GM19455 (cell line): ENCODE measurements around the gene DPP6.
"Not testable (repeated sequence)": the region's sequence is repeated elsewhere in the genome, so short reads cannot be mapped to it uniquely, and the experiment has no call there.

Experiments
- ATAC-seq: cut with Tn5 transposase; IDR thresholded peaks from one replicate; pipeline ENCODE4 v1.9.1; 2021; ENCODE audit not compliant: unreplicated experiment

DPP6 gene

GRCh38 chr7:154072395-154073181, 20.4 kb downstream of the DPP6 start:
- not testable (repeated sequence) for ATAC-seq

- ATAC-seq, result not testable (repeated sequence)
Observed at GRCh38 chr7:154078523-154078922, 26.3 kb downstream of the DPP6 start.

GRCh38 chr7:154080249-154080648, 28.1 kb downstream of the DPP6 start:
- ATAC-seq, result not testable (repeated sequence)

GRCh38 chr7:154087037-154087725, 35.0 kb downstream of the DPP6 start:
- ATAC-seq, result not testable (repeated sequence)

GRCh38 chr7:154092093-154092492, 39.9 kb downstream of the DPP6 start:
- ATAC-seq, result not testable (repeated sequence)

- ATAC-seq, result not testable (repeated sequence)
Observed at GRCh38 chr7:154095201-154095600, 43.0 kb downstream of the DPP6 start.

GRCh38 chr7:154105063-154105462, 52.9 kb downstream of the DPP6 start:
- not testable (repeated sequence) for ATAC-seq

- not testable (repeated sequence) for ATAC-seq
Observed at GRCh38 chr7:154109615-154110014, 57.4 kb downstream of the DPP6 start.

- ATAC-seq, result not testable (repeated sequence)
Observed at GRCh38 chr7:154113732-154114351, 61.6 kb downstream of the DPP6 start.

GRCh38 chr7:154117411-154118390, 65.5 kb downstream of the DPP6 start:
- not testable (repeated sequence) for ATAC-seq

- not testable (repeated sequence) for ATAC-seq
Observed at GRCh38 chr7:154120825-154121224, 68.6 kb downstream of the DPP6 start.

GRCh38 chr7:154122720-154123119, 70.5 kb downstream of the DPP6 start:
- ATAC-seq, result not testable (repeated sequence)

- ATAC-seq, result not testable (repeated sequence)
Observed at GRCh38 chr7:154123397-154123796, 71.2 kb downstream of the DPP6 start.

GRCh38 chr7:154129142-154129541, 76.9 kb downstream of the DPP6 start:
- ATAC-seq, result not testable (repeated sequence)

- not testable (repeated sequence) for ATAC-seq
Observed at GRCh38 chr7:154132617-154133016, 80.4 kb downstream of the DPP6 start.

GRCh38 chr7:154133703-154134277, 81.6 kb downstream of the DPP6 start:
- not testable (repeated sequence) for ATAC-seq

- not testable (repeated sequence) for ATAC-seq
Observed at GRCh38 chr7:154134698-154135097, 82.5 kb downstream of the DPP6 start.

GRCh38 chr7:154135646-154136045, 83.4 kb downstream of the DPP6 start:
- not testable (repeated sequence) for ATAC-seq

- ATAC-seq, result not testable (repeated sequence)
Observed at GRCh38 chr7:154145922-154146706, 93.9 kb downstream of the DPP6 start.
